ENCODE data around the gene ATP5ME.
"Not testable (repeated sequence)": the region's sequence is repeated elsewhere in the genome, so short reads cannot be mapped to it uniquely, and the experiment has no call there.

Gene ATP5ME

DNA sequence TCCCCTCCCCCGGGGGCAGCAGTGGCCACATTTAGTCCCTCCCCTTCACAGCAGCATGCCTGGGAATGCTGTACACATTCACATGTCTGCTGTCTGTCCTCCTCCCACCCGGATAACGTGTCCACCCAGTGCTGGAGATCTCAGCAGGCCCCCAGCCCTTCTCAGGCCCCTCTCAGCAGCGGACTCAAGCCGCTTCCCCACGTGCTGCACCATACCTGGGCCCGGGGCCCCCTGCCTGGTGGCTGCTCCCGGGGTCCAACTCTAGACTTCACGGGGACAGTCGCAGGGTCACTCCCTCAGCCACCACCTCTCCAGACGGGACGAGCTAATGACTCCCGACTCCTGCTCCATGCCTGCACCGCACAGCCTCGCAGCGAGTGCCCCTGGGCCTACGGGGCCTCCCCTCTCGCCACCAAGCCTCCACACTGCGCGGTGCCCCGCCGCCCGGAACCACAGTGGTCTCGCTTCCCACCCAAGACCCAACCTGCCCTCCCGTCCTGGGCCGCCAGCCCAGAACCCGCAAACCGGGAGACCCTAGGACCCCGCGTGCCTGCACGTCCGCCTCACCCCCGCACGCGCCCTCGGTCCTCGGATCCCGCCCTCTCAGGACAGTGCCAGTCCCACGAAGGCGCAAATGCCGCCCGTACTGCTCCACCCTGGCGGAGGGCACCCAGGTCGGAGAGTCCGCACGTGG lies 30.3 kb upstream of the ATP5ME start:
- Histone ChIP-seq H3K9me3 (ENCODE audit: control insufficient read depth, low read length) (no peaks in the 10 kb centered on the region), H3K27ac (ENCODE audit: low read depth, low read length, severe bottlenecking) (no peak overlapping the region), H3K36me3 (ENCODE audit: control insufficient read depth, insufficient read depth, low read length) (peaks cover 15% of the 10 kb centered on the region), H3K4me1 (ENCODE audit: control insufficient read depth, insufficient read depth, low read length, poor library complexity, severe bottlenecking) (peaks cover 4% of the 10 kb centered on the region), H3K4me3 (ENCODE audit: extremely low read depth, insufficient read depth, low read length, poor library complexity, severe bottlenecking) (no peak overlapping the region)
- WGBS, 2 experiments (ENCODE audit: insufficient coverage in 2 of 2), result 93 to 95% methylated on average over 36 to 44 of the region's 46 CpGs

DNA sequence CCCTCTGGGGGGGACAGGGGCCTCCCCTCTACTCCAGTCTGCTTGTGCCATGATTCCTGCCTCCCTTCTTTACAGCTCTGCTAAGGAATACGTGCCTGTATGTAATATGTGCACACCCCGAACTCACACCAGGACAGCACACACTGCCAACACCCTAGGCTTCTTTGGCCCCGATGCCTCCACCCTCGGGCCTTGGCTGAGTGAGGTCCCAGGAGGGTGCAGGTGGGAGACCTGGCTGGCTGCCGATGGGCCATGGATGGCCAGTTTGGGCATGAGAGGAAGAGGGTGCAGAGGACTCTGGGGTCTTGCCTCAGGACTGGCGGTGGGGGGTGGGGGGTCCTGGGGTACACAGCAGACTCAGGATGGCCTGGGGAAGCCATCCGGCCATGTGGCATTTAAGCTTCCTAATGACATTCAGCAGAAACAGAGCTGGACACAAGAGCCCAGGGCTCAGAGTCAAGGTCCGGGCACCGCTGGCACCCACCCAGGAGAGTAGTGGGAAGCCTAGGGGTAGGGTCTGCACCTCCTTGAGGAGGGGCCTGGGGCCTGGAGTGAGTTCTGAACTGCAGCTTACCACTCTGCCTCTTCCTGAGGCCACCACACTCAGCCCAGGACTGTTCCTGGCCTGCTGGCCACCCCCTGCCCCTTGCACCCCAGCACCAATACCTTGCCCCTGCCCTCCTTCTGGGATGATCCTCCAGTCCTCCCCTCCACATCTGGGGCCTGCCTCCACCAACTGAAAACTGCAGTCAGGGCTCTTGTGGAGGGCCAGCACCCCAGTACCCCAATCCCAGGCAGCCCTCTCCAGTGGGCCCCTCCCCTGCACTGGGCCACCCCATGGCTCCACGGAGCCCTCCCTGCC lies 29.5 kb upstream of the ATP5ME start:
- 81 to 90% methylated on average over 5 to 6 of the region's 10 CpGs for WGBS, 2 experiments (ENCODE audit: insufficient coverage in 2 of 2)
- Histone ChIP-seq H3K27ac (ENCODE audit: low read depth, low read length, severe bottlenecking) (no peak overlapping the region), H3K36me3 (ENCODE audit: control insufficient read depth, insufficient read depth, low read length) (peaks cover 7% of the 10 kb centered on the region), H3K9me3 (ENCODE audit: control insufficient read depth, low read length) (no peaks in the 10 kb centered on the region), H3K4me1 (ENCODE audit: control insufficient read depth, insufficient read depth, low read length, poor library complexity, severe bottlenecking) (peaks cover 4% of the 10 kb centered on the region), H3K4me3 (ENCODE audit: extremely low read depth, insufficient read depth, low read length, poor library complexity, severe bottlenecking) (no peak overlapping the region)

GRCh38 chr4:702618-703048 lies 28.6 kb upstream of the ATP5ME start:
- 84 to 100% methylated on average over 1 to 6 of the region's 7 CpGs for WGBS, 2 experiments (ENCODE audit: insufficient coverage in 2 of 2)
- Histone ChIP-seq H3K4me1 (ENCODE audit: control insufficient read depth, insufficient read depth, low read length, poor library complexity, severe bottlenecking) (peaks cover 4% of the 10 kb centered on the region), H3K9me3 (ENCODE audit: control insufficient read depth, low read length) (no peaks in the 10 kb centered on the region), H3K36me3 (ENCODE audit: control insufficient read depth, insufficient read depth, low read length) (no peaks in the 10 kb centered on the region), H3K4me3 (ENCODE audit: extremely low read depth, insufficient read depth, low read length, poor library complexity, severe bottlenecking) (no peak overlapping the region), H3K27ac (ENCODE audit: low read depth, low read length, severe bottlenecking) (no peak overlapping the region)

DNA sequence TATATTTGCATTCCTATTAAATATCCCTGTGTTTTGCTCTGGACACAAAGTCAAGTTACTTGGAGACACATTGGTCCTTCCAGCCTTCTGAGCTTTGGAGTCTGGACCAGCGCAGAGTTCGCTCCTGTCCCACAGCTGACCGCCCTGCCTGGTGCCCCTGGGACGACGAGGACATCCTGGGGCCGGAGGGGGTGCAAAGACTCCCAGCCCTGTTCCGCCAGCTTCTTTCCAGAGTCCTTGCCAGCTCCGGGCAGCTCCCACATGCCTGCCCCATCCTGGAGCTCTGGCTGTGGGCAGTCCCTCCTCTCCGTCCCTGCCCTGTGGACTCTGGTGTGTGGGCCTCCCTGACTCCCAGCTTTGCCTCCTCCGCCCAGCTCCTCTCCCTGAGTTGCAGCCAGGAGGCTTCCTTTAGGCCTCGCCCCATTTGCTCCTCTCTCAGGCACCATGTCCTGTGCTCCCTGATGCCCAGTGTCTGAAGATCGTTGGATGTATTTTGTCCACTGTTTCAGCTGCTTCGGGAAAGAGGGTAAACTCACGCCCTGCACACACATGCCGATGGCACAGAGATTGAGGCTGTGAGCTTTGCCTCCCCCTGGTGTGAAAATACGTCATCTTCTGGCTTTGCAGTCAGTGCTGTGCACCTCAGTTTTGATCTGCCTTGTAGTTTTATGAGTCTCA lies 26.6 kb upstream of the ATP5ME start:
- H3K27ac ChIP-seq (ENCODE audit: low read depth, low read length, severe bottlenecking), result no peak overlapping the region
- no peaks in the 10 kb centered on the region for H3K4me1 ChIP-seq (ENCODE audit: control insufficient read depth, insufficient read depth, low read length, poor library complexity, severe bottlenecking)
- no peaks in the 10 kb centered on the region for H3K36me3 ChIP-seq (ENCODE audit: control insufficient read depth, insufficient read depth, low read length)
- H3K4me3 ChIP-seq (ENCODE audit: extremely low read depth, insufficient read depth, low read length, poor library complexity, severe bottlenecking), result no peak overlapping the region
- WGBS, 2 experiments (ENCODE audit: insufficient coverage in 2 of 2), result 94 to 97% methylated on average over 15 to 16 of the region's 16 CpGs
- no peaks in the 10 kb centered on the region for H3K9me3 ChIP-seq (ENCODE audit: control insufficient read depth, low read length)

- H3K27ac ChIP-seq (ENCODE audit: low read depth, low read length, severe bottlenecking), result no peak overlapping the region
- H3K4me3 ChIP-seq (ENCODE audit: extremely low read depth, insufficient read depth, low read length, poor library complexity, severe bottlenecking), result no peak overlapping the region
- 89 to 94% methylated on average over 17 to 23 of the region's 27 CpGs for WGBS, 2 experiments (ENCODE audit: insufficient coverage in 2 of 2)
- no peaks in the 10 kb centered on the region for H3K9me3 ChIP-seq (ENCODE audit: control insufficient read depth, low read length)
- no peaks in the 10 kb centered on the region for H3K36me3 ChIP-seq (ENCODE audit: control insufficient read depth, insufficient read depth, low read length)
- no peaks in the 10 kb centered on the region for H3K4me1 ChIP-seq (ENCODE audit: control insufficient read depth, insufficient read depth, low read length, poor library complexity, severe bottlenecking)
These were observed 25.9 kb upstream of the ATP5ME start for GRCh38 chr4:699816-700580.

GRCh38 chr4:694341-694940 lies 20.4 kb upstream of the ATP5ME start:
- not testable (repeated sequence) for H3K4me3 ChIP-seq (ENCODE audit: extremely low read depth, insufficient read depth, low read length, poor library complexity, severe bottlenecking); H3K4me1 ChIP-seq (ENCODE audit: control insufficient read depth, insufficient read depth, low read length, poor library complexity, severe bottlenecking); H3K9me3 ChIP-seq (ENCODE audit: control insufficient read depth, low read length); H3K36me3 ChIP-seq (ENCODE audit: control insufficient read depth, insufficient read depth, low read length); H3K27ac ChIP-seq (ENCODE audit: low read depth, low read length, severe bottlenecking)
- WGBS, 2 experiments (ENCODE audit: insufficient coverage in 2 of 2), result 90 to 92% methylated on average over 10 to 12 of the region's 12 CpGs

GRCh38 chr4:692771-693554 lies 18.9 kb upstream of the ATP5ME start:
- no peak overlapping the region for H3K27ac ChIP-seq (ENCODE audit: low read depth, low read length, severe bottlenecking)
- H3K4me3 ChIP-seq (ENCODE audit: extremely low read depth, insufficient read depth, low read length, poor library complexity, severe bottlenecking), result no peak overlapping the region
- WGBS, 2 experiments (ENCODE audit: insufficient coverage in 2 of 2), result 85 to 91% methylated on average over 28 to 29 of the region's 32 CpGs
- H3K4me1 ChIP-seq (ENCODE audit: control insufficient read depth, insufficient read depth, low read length, poor library complexity, severe bottlenecking), result peaks cover 13% of the 10 kb centered on the region
- no peaks in the 10 kb centered on the region for H3K9me3 ChIP-seq (ENCODE audit: control insufficient read depth, low read length)
- H3K36me3 ChIP-seq (ENCODE audit: control insufficient read depth, insufficient read depth, low read length), result no peaks in the 10 kb centered on the region

- Histone ChIP-seq H3K27ac (ENCODE audit: low read depth, low read length, severe bottlenecking) (no peak overlapping the region), H3K4me3 (ENCODE audit: extremely low read depth, insufficient read depth, low read length, poor library complexity, severe bottlenecking) (peak overlapping the region; percentile 21), H3K9me3 (ENCODE audit: control insufficient read depth, low read length) (no peaks in the 10 kb centered on the region), H3K36me3 (ENCODE audit: control insufficient read depth, insufficient read depth, low read length) (no peaks in the 10 kb centered on the region), H3K4me1 (ENCODE audit: control insufficient read depth, insufficient read depth, low read length, poor library complexity, severe bottlenecking) (peaks cover 24% of the 10 kb centered on the region)
- 80 to 92% methylated on average over 8 of the region's 8 CpGs for WGBS, 2 experiments (ENCODE audit: insufficient coverage in 2 of 2)
These were observed 15.6 kb upstream of the ATP5ME start for GRCh38 chr4:689723-690122.

GRCh38 chr4:688854-689681 lies 15.0 kb upstream of the ATP5ME start, which contains the start of gene SLC49A3:
TSS of gene SLC49A3 (minus strand) at chr4:689151. CDS start at chr4:689127, 24 bp downstream.
- Histone ChIP-seq H3K4me1 (ENCODE audit: control insufficient read depth, insufficient read depth, low read length, poor library complexity, severe bottlenecking) (peaks cover 24% of the 10 kb centered on the region), H3K27ac (ENCODE audit: low read depth, low read length, severe bottlenecking) (peak within 1 kb of the TSS; percentile 20), H3K9me3 (ENCODE audit: control insufficient read depth, low read length) (no peaks in the 10 kb centered on the region), H3K36me3 (ENCODE audit: control insufficient read depth, insufficient read depth, low read length) (no peaks in the 10 kb centered on the region), H3K4me3 (ENCODE audit: extremely low read depth, insufficient read depth, low read length, poor library complexity, severe bottlenecking) (peak within 1 kb of the TSS; percentile 21)
- 17 to 25% methylated on average over 31 to 57 of the region's 59 CpGs for WGBS, 2 experiments (ENCODE audit: insufficient coverage in 2 of 2)

All from mesodermal cell (in vitro differentiated cells).